Activated CD8-positive, alpha-beta memory T cell treated with anti-CD3 and anti-CD28 coated beads for 1 hour (primary cell): ENCODE measurements around the gene C4orf50.

ENCODE experiments used
- DNase-seq, 2 donors: peaks; one replicate each; pipeline ENCODE4 v3.0.0-alpha.2; 2020; ENCODE audit warnings: low read depth in 1 of 2; ENCODE audit errors: extremely low read depth in 1 of 2

Gene C4orf50

GRCh38 chr4:6018331-6018730 lies at the start of gene C4orf50:
C4orf50 (minus strand) TSS chr4:6018431.
- no peak for DNase-seq

- no peak for DNase-seq
Observed at GRCh38 chr4:6065934-6066590, 47.8 kb upstream of the C4orf50 start.

GRCh38 chr4:6065166-6065565 lies 46.9 kb upstream of the C4orf50 start:
- no peak for DNase-seq

- DNase-seq = no peak
Observed at GRCh38 chr4:6064383-6064782, 46.2 kb upstream of the C4orf50 start.

- DNase-seq = no peak
Observed at GRCh38 chr4:6063684-6064083, 45.5 kb upstream of the C4orf50 start.

GRCh38 chr4:6062133-6062532 lies 43.9 kb upstream of the C4orf50 start:
- no peak for DNase-seq

- no peak for DNase-seq
Observed at GRCh38 chr4:6059375-6059805, 41.2 kb upstream of the C4orf50 start.

- DNase-seq = no peak
Observed at GRCh38 chr4:6058531-6059374, 40.5 kb upstream of the C4orf50 start.

- no peak for DNase-seq
Observed at GRCh38 chr4:6056976-6057766, 38.9 kb upstream of the C4orf50 start.

- DNase-seq = no peak
Observed at GRCh38 chr4:6055436-6055835, 37.2 kb upstream of the C4orf50 start.

GRCh38 chr4:6055030-6055429 lies 36.8 kb upstream of the C4orf50 start:
- DNase-seq = no peak

GRCh38 chr4:6054162-6054922 lies 36.1 kb upstream of the C4orf50 start:
- no peak for DNase-seq

- no peak for DNase-seq
Observed at GRCh38 chr4:6052679-6053078, 34.4 kb upstream of the C4orf50 start.

- DNase-seq = no peak
Observed at GRCh38 chr4:6050551-6050950, 32.3 kb upstream of the C4orf50 start.

GRCh38 chr4:6049985-6050384 lies 31.8 kb upstream of the C4orf50 start:
- no peak for DNase-seq

GRCh38 chr4:6049278-6049677 lies 31.0 kb upstream of the C4orf50 start:
- DNase-seq = no peak

- no peak for DNase-seq
Observed at GRCh38 chr4:6048537-6048936, 30.3 kb upstream of the C4orf50 start.

- DNase-seq = no peak
Observed at GRCh38 chr4:6047130-6047673, 29.0 kb upstream of the C4orf50 start.

GRCh38 chr4:6046526-6047129 lies 28.4 kb upstream of the C4orf50 start:
- DNase-seq = no peak

- DNase-seq = no peak
Observed at GRCh38 chr4:6044805-6045204, 26.6 kb upstream of the C4orf50 start.
